ENCODE measurements around the gene CRTAC1. TPM values are rescaled to one million over a fixed set of nuclear protein-coding genes. Genes with fewer than 3 reads are reported as not detected.

CRTAC1 gene
- total and polyA plus RNA-seq, 2 donors (not counting 3 experiments of a cell fraction or from before 2014, with no cell fraction given), result 1.4 to 3.0 TPM

DNA sequence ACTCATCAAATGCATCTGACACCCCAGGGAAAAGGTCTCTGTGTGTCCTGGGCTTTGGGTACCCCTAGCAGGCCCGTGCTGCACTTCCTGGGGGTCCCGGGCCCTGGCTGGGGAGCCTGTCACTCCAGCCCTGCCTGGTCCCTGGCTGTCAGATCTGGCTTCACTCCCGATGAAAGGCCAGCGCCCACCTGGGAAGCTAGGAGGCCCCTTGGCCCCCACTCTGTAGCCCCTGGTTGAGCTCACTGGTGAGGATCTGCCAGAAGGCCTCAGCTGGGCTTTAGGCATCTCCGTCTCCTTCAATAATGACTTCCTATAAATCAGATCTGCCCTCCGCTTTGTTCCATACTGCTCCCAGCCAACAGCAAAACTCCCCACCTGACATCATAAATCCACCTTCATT, 116.8 kb downstream of the CRTAC1 start:
- no peak for DNase-seq (ENCODE audit: low read depth, low spot score)
- no peaks in the 10 kb centered on the region for H4K20me1 ChIP-seq (replicated peaks; ENCODE audit: control insufficient read depth, extremely low read depth, insufficient read depth, low read length)
- no peaks in the 10 kb centered on the region for H3K4me1 ChIP-seq (ENCODE audit: control insufficient read depth, extremely low read depth, insufficient read depth, low read length)
- CTCF ChIA-PET, result interaction anchor here (10.9 kb wide), 1 partner anchor 130 kb away, joined by 540 read pairs; no protein-coding TSS in a partner anchor
- H3K4me2 ChIP-seq (ENCODE audit: insufficient read depth, low read length), result no peak overlapping the region
- POLR2A ChIA-PET, result no interaction called here
- no peaks in the 10 kb centered on the region for H3K9me1 ChIP-seq (replicated peaks; ENCODE audit: control insufficient read depth, extremely low read depth, insufficient read depth, low read length)
- intact Hi-C loops (cut with micrococcal nuclease) (loop anchor here (1.0 to 10.0 kb wide), 4 partner anchors 128 to 751 kb away; no protein-coding TSS in a partner anchor), dilution Hi-C loops (cut with MboI; ENCODE audit: extremely low pct_ligation_motif_present, low sequenced_read_pairs) (no loop called here)
- no peaks in the 10 kb centered on the region for H3K9me3 ChIP-seq (replicated peaks; ENCODE audit: control insufficient read depth, insufficient read depth, low read length)
- H3K9ac ChIP-seq (replicated peaks; ENCODE audit: extremely low read depth, insufficient read depth, low read length), result no peak overlapping the region
- no peak for TF ChIP-seq GATA2 (IDR thresholded peaks at IDR 0.05; ENCODE audit: insufficient read depth, insufficient read length, low read depth, low read length)
- TF ChIP-seq, protein P1, sequence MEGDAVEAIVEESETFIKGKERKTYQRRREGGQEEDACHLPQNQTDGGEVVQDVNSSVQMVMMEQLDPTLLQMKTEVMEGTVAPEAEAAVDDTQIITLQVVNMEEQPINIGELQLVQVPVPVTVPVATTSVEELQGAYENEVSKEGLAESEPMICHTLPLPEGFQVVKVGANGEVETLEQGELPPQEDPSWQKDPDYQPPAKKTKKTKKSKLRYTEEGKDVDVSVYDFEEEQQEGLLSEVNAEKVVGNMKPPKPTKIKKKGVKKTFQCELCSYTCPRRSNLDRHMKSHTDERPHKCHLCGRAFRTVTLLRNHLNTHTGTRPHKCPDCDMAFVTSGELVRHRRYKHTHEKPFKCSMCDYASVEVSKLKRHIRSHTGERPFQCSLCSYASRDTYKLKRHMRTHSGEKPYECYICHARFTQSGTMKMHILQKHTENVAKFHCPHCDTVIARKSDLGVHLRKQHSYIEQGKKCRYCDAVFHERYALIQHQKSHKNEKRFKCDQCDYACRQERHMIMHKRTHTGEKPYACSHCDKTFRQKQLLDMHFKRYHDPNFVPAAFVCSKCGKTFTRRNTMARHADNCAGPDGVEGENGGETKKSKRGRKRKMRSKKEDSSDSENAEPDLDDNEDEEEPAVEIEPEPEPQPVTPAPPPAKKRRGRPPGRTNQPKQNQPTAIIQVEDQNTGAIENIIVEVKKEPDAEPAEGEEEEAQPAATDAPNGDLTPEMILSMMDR (IDR thresholded peaks at IDR 0.05; ENCODE audit: extremely low read depth in 1 of 2, insufficient read depth in 1 of 2, low read depth in 1 of 2, low read length in 2 of 2), result no peak
- BruUV-seq (replicated peaks), result no TSS peak
- H3K27me3 ChIP-seq (ENCODE audit: control insufficient read depth in 2 of 2, insufficient read depth in 2 of 2, low read length in 2 of 2), result peaks cover 0 to 3% of the 10 kb centered on the region in 2 experiments
- H3K79me2 ChIP-seq (ENCODE audit: control insufficient read depth, insufficient read depth, low read length), result no peaks in the 10 kb centered on the region
- no peak for FAIRE-seq
- no peak overlapping the region for H3K4me3 ChIP-seq (replicated peaks in 1 of 3; ENCODE audit: insufficient read depth in 1 of 3, low read depth in 1 of 3, low read length in 3 of 3)
- no peaks in the 10 kb centered on the region for H3K36me3 ChIP-seq (ENCODE audit: control insufficient read depth in 2 of 2, extremely low read depth in 1 of 2, insufficient read depth in 2 of 2, low read length in 2 of 2)
- H3K27ac ChIP-seq (ENCODE audit: insufficient read depth, low read depth, low read length), result no peak overlapping the region
- H2AFZ ChIP-seq (ENCODE audit: low read depth, low read length), result no peak overlapping the region

DNA sequence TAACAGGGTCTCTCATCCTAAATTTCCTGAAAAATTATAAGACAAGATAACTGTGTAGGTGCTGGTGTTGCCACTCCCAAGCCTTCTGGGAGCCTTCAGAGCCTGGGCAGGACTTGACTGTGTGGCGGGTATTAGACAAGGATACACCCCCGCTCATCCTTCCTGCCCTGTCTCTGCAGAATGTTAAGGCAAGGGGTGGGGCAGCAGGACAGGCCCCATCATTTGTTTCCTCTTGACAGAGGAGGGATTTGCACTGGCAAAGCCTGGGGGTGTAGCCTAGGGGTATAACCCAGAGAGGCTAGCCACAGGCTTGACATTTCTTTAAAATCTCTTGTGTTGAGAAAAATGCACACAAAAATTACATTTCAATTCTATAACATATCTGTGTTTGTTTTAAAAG, 117.2 kb downstream of the CRTAC1 start:
- H2AFZ ChIP-seq (ENCODE audit: low read depth, low read length), result no peak overlapping the region
- intact Hi-C loops (cut with micrococcal nuclease), result loop anchor here (10.0 kb wide), 1 partner anchor 752 kb away; no protein-coding TSS in a partner anchor
- H3K4me2 ChIP-seq (ENCODE audit: insufficient read depth, low read length), result no peak overlapping the region
- FAIRE-seq, result no peak
- no peak overlapping the region for H3K4me3 ChIP-seq (replicated peaks in 1 of 3; ENCODE audit: insufficient read depth in 1 of 3, low read depth in 1 of 3, low read length in 3 of 3)
- dilution Hi-C loops (cut with MboI; ENCODE audit: extremely low pct_ligation_motif_present, low sequenced_read_pairs), result no loop called here
- peaks cover 0 to 3% of the 10 kb centered on the region in 2 experiments for H3K27me3 ChIP-seq (ENCODE audit: control insufficient read depth in 2 of 2, insufficient read depth in 2 of 2, low read length in 2 of 2)
- no peaks in the 10 kb centered on the region for H4K20me1 ChIP-seq (replicated peaks; ENCODE audit: control insufficient read depth, extremely low read depth, insufficient read depth, low read length)
- no peaks in the 10 kb centered on the region for H3K4me1 ChIP-seq (ENCODE audit: control insufficient read depth, extremely low read depth, insufficient read depth, low read length)
- TF ChIP-seq EZH2 (IDR thresholded peaks at IDR 0.05; ENCODE audit: borderline replicate concordance, low read depth, low read length, severe bottlenecking) (no peak), MYC (IDR thresholded peaks at IDR 0.05; ENCODE audit: low read depth, low read length) (no peak), GATA2 (IDR thresholded peaks at IDR 0.05; ENCODE audit: insufficient read depth, insufficient read length, low read depth, low read length) (no peak), POLR2A (IDR thresholded peaks at IDR 0.05; ENCODE audit: low read depth, low read length) (no peak), POLR2AphosphoS5 (IDR thresholded peaks at IDR 0.05; ENCODE audit: insufficient read depth, low read depth, low read length) (no peak), JUN (IDR thresholded peaks at IDR 0.05; ENCODE audit: borderline replicate concordance, insufficient read depth, insufficient read length, low read depth) (no peak), FOS (IDR thresholded peaks at IDR 0.05; ENCODE audit: borderline replicate concordance, insufficient read depth, low read length) (no peak)
- TF ChIP-seq, protein P2, sequence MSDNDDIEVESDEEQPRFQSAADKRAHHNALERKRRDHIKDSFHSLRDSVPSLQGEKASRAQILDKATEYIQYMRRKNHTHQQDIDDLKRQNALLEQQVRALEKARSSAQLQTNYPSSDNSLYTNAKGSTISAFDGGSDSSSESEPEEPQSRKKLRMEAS (IDR thresholded peaks at IDR 0.05; ENCODE audit: insufficient read depth, insufficient read length), result no peak
- TF ChIP-seq, protein P1 (IDR thresholded peaks at IDR 0.05; ENCODE audit: extremely low read depth in 1 of 2, insufficient read depth in 1 of 2, low read depth in 1 of 2, low read length in 2 of 2), result no peak
- H3K36me3 ChIP-seq (ENCODE audit: control insufficient read depth in 2 of 2, extremely low read depth in 1 of 2, insufficient read depth in 2 of 2, low read length in 2 of 2), result no peaks in the 10 kb centered on the region
- H3K9me3 ChIP-seq (replicated peaks; ENCODE audit: control insufficient read depth, insufficient read depth, low read length), result no peaks in the 10 kb centered on the region
- no peak overlapping the region for H3K27ac ChIP-seq (ENCODE audit: insufficient read depth, low read depth, low read length)
- ChIA-PET CTCF (no interaction called here), POLR2A (no interaction called here)
- BruUV-seq (replicated peaks), result no TSS peak
- H3K9me1 ChIP-seq (replicated peaks; ENCODE audit: control insufficient read depth, extremely low read depth, insufficient read depth, low read length), result no peaks in the 10 kb centered on the region
- DNase-seq (ENCODE audit: low read depth, low spot score), result no peak
- no peak overlapping the region for H3K9ac ChIP-seq (replicated peaks; ENCODE audit: extremely low read depth, insufficient read depth, low read length)
- H3K79me2 ChIP-seq (ENCODE audit: control insufficient read depth, insufficient read depth, low read length), result no peaks in the 10 kb centered on the region
